HCT116 (cell line): ENCODE measurements around the gene KCNJ4. TPM values are rescaled to one million over a fixed set of nuclear protein-coding genes. Genes with fewer than 3 reads are reported as not detected.

Experiments
- ATAC-seq: fragments of 200-7000 bp; cut with Tn5 transposase; 2 replicates; pipeline ENCODE4 v1.9.1; 2020; ENCODE audit warnings: mild to moderate bottlenecking, moderate library complexity
- BruUV-seq: library from RNA; stranded (reverse); fragments of 400-500 nt; replicated peaks from 2 replicates; lab custom pipeline; 2021; lab: Mats Ljungman, UMichigan
- CTCF ChIA-PET: fragments of 300-600 bp; sonication (Branson Sonifier 250); formaldehyde crosslinking; loops from one replicate; lab custom pipeline; 2021; ENCODE audit warnings: antibody characterized with exemption; lab: Charles Lee
- POLR2A ChIA-PET: fragments of 300-600, 350-600 bp; sonication (Branson Sonifier 250); formaldehyde crosslinking; loops from one replicate; lab custom pipeline; 2021; ENCODE audit warnings: antibody characterized with exemption; lab: Charles Lee
- RAD21 ChIA-PET, 2 experiments: fragments of 300-600 bp; sonication (Branson Sonifier 250); formaldehyde crosslinking; loops; one replicate each; lab custom pipeline; 2023; ENCODE audit warnings: low total read pairs in 2 of 2; ENCODE audit not compliant: uncharacterized antibody in 2 of 2, unreplicated experiment in 2 of 2, low non-redundant PET in 1 of 2; lab: Charles Lee
- DNase-seq: peaks from one replicate; pipeline ENCODE4 v3.0.0-alpha.2; 2010; ENCODE audit warnings: low read depth, low spot score
- H2AFZ ChIP-seq: fragments of 200-600 bp; shearing (Covaris generic), sonication (generic); 2 replicates; pipeline ENCODE4 v1.6.1; 2017; ENCODE audit warnings: low read depth, mixed run types, mixed read lengths, antibody characterized with exemption, low read length; ENCODE audit not compliant: poor library complexity, severe bottlenecking
- H3K27ac ChIP-seq: 2 replicates; pipeline ENCODE4 v1.5.1; 2012; ENCODE audit warnings: low read depth, low read length
- H3K27me3 ChIP-seq: fragments of 200-600 bp; sonication (generic); 2 replicates; pipeline ENCODE4 v1.6.1; 2016; ENCODE audit warnings: mixed run types, low read length, mixed read lengths; ENCODE audit not compliant: insufficient read depth
- H3K36me3 ChIP-seq, 2 experiments: fragments of 200-500 bp in 1 of 2; fragments of 200-600 bp in 1 of 2; sonication (Bioruptor generic) in 1 of 2; sonication (generic) in 1 of 2; 2 replicates each; pipeline versions ENCODE4 v1.5.1 to v1.6.1; 2014 to 2016; ENCODE audit warnings: low read length in 2 of 2, inconsistent platforms in 1 of 2, mixed read lengths in 1 of 2, mixed run types in 1 of 2; ENCODE audit not compliant: insufficient read depth in 2 of 2, control insufficient read depth in 1 of 2
- H3K4me1 ChIP-seq, 2 experiments: fragments of 200-600 bp in 1 of 2; sonication (generic) in 1 of 2; 2 replicates each; pipeline versions ENCODE4 v1.5.1 to v1.6.1; 2012 to 2017; ENCODE audit warnings: low read length in 2 of 2, inconsistent platforms in 1 of 2, mild to moderate bottlenecking in 1 of 2, mixed read lengths in 1 of 2, mixed run types in 1 of 2, moderate library complexity in 1 of 2; ENCODE audit not compliant: insufficient read depth in 2 of 2, control insufficient read depth in 1 of 2
- H3K4me2 ChIP-seq: fragments of 200-600 bp; sonication (generic); 2 replicates; pipeline ENCODE4 v1.6.1; 2017; ENCODE audit warnings: mixed run types, low read length, mixed read lengths
- H3K4me3 ChIP-seq, 2 experiments: fragments of 200-600 bp in 1 of 2; sonication (generic) in 1 of 2; replicated peaks in 1 of 2; 2 replicates each; pipeline ENCODE4 v1.5.1; 2011 to 2016; ENCODE audit warnings: low read length in 2 of 2, control low read depth in 1 of 2, low read depth in 1 of 2, mild to moderate bottlenecking in 1 of 2, mixed read lengths in 1 of 2, mixed run types in 1 of 2
- H3K79me2 ChIP-seq: fragments of 200-600 bp; sonication (generic); 2 replicates; pipeline ENCODE4 v1.6.1; 2017; ENCODE audit warnings: mild to moderate bottlenecking, mixed run types, low read length, moderate library complexity, mixed read lengths; ENCODE audit not compliant: insufficient read depth
- H3K9ac ChIP-seq: fragments of 200-600 bp; sonication (generic); 2 replicates; pipeline ENCODE4 v1.6.1; 2016; ENCODE audit warnings: low read length, mixed read lengths
- H3K9me2 ChIP-seq: fragments of 200-600 bp; sonication (generic), shearing (Covaris generic); 2 replicates; pipeline ENCODE4 v1.6.1; 2017; ENCODE audit warnings: mixed run types, mild to moderate bottlenecking, moderate library complexity; ENCODE audit not compliant: insufficient read depth
- H3K9me3 ChIP-seq, 2 experiments: fragments of 200-500 bp in 1 of 2; fragments of 200-600 bp in 1 of 2; sonication (Bioruptor generic) in 1 of 2; sonication (generic) in 1 of 2; 2 replicates each; pipeline ENCODE4 v1.6.1; 2014 to 2017; ENCODE audit warnings: low read length in 2 of 2, mixed read lengths in 2 of 2, inconsistent platforms in 1 of 2, low read depth in 1 of 2, mild to moderate bottlenecking in 1 of 2, mixed run types in 1 of 2, moderate library complexity in 1 of 2; ENCODE audit not compliant: control insufficient read depth in 1 of 2, insufficient read depth in 1 of 2
- H4K20me1 ChIP-seq: fragments of 200-600 bp; sonication (generic), shearing (Covaris generic); 2 replicates; pipeline ENCODE4 v1.6.1; 2017; ENCODE audit warnings: mixed run types, mild to moderate bottlenecking, moderate library complexity; ENCODE audit not compliant: insufficient read depth
- ATF3 ChIP-seq: IDR thresholded peaks from 2 replicates; pipeline ENCODE4 v1.6.1; 2012
- CBX3 ChIP-seq: IDR thresholded peaks from 2 replicates; pipeline ENCODE4 v1.6.1; 2012; ENCODE audit warnings: low read depth
- CEBPB ChIP-seq: IDR thresholded peaks from 2 replicates; pipeline ENCODE4 v1.6.1; 2012; ENCODE audit warnings: low read depth
- CTCF ChIP-seq, 3 experiments: fragments of 200-600 bp in 1 of 3; sonication (generic) in 1 of 3; IDR thresholded peaks in 2 of 3; conservative IDR thresholded peaks in 1 of 3; 2 replicates each; pipeline ENCODE4 v1.5.1; 2012 to 2017; ENCODE audit warnings: low read depth in 2 of 3, low read length in 2 of 3, antibody characterized with exemption in 1 of 3, borderline replicate concordance in 1 of 3, control low read depth in 1 of 3, mild to moderate bottlenecking in 1 of 3, mixed read lengths in 1 of 3, mixed run types in 1 of 3, moderate library complexity in 1 of 3; ENCODE audit not compliant: insufficient read depth in 1 of 3
- EGR1 ChIP-seq: IDR thresholded peaks from 2 replicates; pipeline ENCODE4 v1.6.1; 2012; ENCODE audit warnings: low read depth
- ELF1 ChIP-seq: IDR thresholded peaks from 2 replicates; pipeline ENCODE4 v1.6.1; 2012; ENCODE audit warnings: low read depth, borderline replicate concordance
- EZH2 ChIP-seq: fragments of 200-600 bp; sonication (generic); IDR thresholded peaks from 2 replicates; pipeline ENCODE4 v1.6.1; 2017; ENCODE audit warnings: antibody characterized with exemption, mixed run types
- JUND ChIP-seq: IDR thresholded peaks from 2 replicates; pipeline ENCODE4 v1.6.1; 2012
- MAX ChIP-seq: IDR thresholded peaks from 2 replicates; pipeline ENCODE4 v1.6.1; 2012
- POLR2AphosphoS5 ChIP-seq: IDR thresholded peaks from 2 replicates; pipeline ENCODE4 v1.6.1; 2011; ENCODE audit warnings: mild to moderate bottlenecking, low read depth, low read length, moderate library complexity
- RAD21 ChIP-seq: IDR thresholded peaks from 2 replicates; pipeline ENCODE4 v1.6.1; 2012; ENCODE audit warnings: low read depth, mild to moderate bottlenecking
- SIN3A ChIP-seq: IDR thresholded peaks from 2 replicates; pipeline ENCODE4 v1.6.1; 2012; ENCODE audit warnings: low read depth
- SP1 ChIP-seq: IDR thresholded peaks from 2 replicates; pipeline ENCODE4 v1.6.1; 2012; ENCODE audit warnings: low read depth
- SRF ChIP-seq: IDR thresholded peaks from 2 replicates; pipeline ENCODE4 v1.6.1; 2012; ENCODE audit warnings: low read depth
- TCF7L2 ChIP-seq: IDR thresholded peaks from 2 replicates; pipeline ENCODE4 v1.7.0; 2011; ENCODE audit warnings: borderline replicate concordance, inconsistent platforms; ENCODE audit not compliant: insufficient read depth, insufficient read length; ENCODE audit errors: extremely low read depth
- ZFX ChIP-seq: fragments of 450-650 bp; IDR thresholded peaks from 2 replicates; pipeline ENCODE4 v1.6.1; 2017
- intact Hi-C: fragments of 100-400 bp; cut with micrococcal nuclease; formaldehyde crosslinking; loops from 2 replicates; pipeline ENCODE4 v1.10.0; 2022
- total RNA-seq: library from RNA; stranded (reverse); gene quantifications from one replicate; pipeline ENCODE4 v1.2.1, GENCODE V29; 2021; ENCODE audit not compliant: unreplicated experiment

Gene KCNJ4
- total RNA-seq, 1 experiment from 2014 or later: not detected

GRCh38 chr22:38477585-38477984 lies 22.6 kb upstream of the KCNJ4 start:
- peaks cover 0 to 16% of the 10 kb centered on the region in 2 experiments; a peak in 1 of 4 replicates for H3K36me3 ChIP-seq
- no peak overlapping the region for H3K4me3 ChIP-seq
- no peaks in the 10 kb centered on the region for H3K4me1 ChIP-seq
- H2AFZ ChIP-seq: no peak overlapping the region
- ChIA-PET CTCF (no interaction called here), RAD21 (no interaction called here), POLR2A (no interaction called here)
- no peak for DNase-seq
- no TSS peak for BruUV-seq
- intact Hi-C loops: no loop called here
- H4K20me1 ChIP-seq: no peaks in the 10 kb centered on the region
- no peak overlapping the region for H3K27ac ChIP-seq
- no peaks in the 10 kb centered on the region for H3K27me3 ChIP-seq
- H3K9me3 ChIP-seq: no peaks in the 10 kb centered on the region
- H3K4me2 ChIP-seq: no peak overlapping the region
- no peaks in the 10 kb centered on the region for H3K79me2 ChIP-seq
- TF ChIP-seq CTCF (IDR thresholded peaks at IDR 0.05 in 2 of 3, conservative IDR thresholded peaks at IDR 0.05 in 1 of 3; ENCODE audit: borderline replicate concordance in 1 of 3, insufficient read depth in 1 of 3, low read depth in 2 of 3, low read length in 2 of 3): no peak
- TF ChIP-seq POLR2AphosphoS5: no peak
- no peak for TF ChIP-seq RAD21
- no peak for TF ChIP-seq SP1
- TF ChIP-seq SRF: no peak
- TF ChIP-seq MAX: no peak
- TF ChIP-seq EZH2: no peak
- no peak for TF ChIP-seq EGR1
- no peak for TF ChIP-seq ZFX
- no peak for TF ChIP-seq JUND
- no peak for TF ChIP-seq CEBPB
- no peak for TF ChIP-seq SIN3A
- TF ChIP-seq CBX3: no peak
- TF ChIP-seq ATF3: no peak
- TF ChIP-seq TCF7L2: no peak
- TF ChIP-seq ELF1: no peak
- H3K9me2 ChIP-seq: no peaks in the 10 kb centered on the region
- H3K9ac ChIP-seq: no peak overlapping the region
- ATAC-seq: no peak
